T1000 (cell line): ENCODE results near the gene C3orf38.
"Not testable (repeated sequence)": the region's sequence is repeated elsewhere in the genome, so short reads cannot be mapped to it uniquely, and the experiment has no call there.

Source experiments
- DNase-seq: peaks from one replicate; lab custom pipeline; 2025; ENCODE audit warnings: mixed read lengths; lab: John Stamatoyannopoulos, UW

The C3orf38 gene

GRCh38 chr3:88152841-88153240 lies 3.1 kb downstream of the C3orf38 start:
- no peak for DNase-seq

GRCh38 chr3:88166419-88166971 lies 16.7 kb downstream of the C3orf38 start:
- no peak for DNase-seq

- no peak for DNase-seq
These were observed 17.4 kb downstream of the C3orf38 start for GRCh38 chr3:88167173-88167572.

DNA sequence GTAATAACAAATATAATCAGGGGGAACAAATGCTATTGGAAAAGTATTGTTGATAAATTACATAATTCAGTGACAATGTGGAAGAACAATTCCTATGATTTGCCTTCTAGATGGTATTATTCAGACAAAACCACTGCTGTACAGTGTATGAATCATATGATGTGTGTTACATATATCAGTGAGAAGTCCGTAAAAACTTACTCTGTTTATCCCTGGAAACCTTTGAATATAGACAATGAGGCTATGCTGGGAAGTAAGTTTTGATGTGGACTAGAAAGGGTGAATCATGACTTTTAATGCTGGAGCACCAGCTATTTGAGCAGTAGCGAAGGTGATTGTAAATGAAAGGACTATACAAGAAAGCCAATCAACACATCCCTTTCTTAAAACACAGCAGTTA lies 17.9 kb downstream of the C3orf38 start:
- no peak for DNase-seq

DNA sequence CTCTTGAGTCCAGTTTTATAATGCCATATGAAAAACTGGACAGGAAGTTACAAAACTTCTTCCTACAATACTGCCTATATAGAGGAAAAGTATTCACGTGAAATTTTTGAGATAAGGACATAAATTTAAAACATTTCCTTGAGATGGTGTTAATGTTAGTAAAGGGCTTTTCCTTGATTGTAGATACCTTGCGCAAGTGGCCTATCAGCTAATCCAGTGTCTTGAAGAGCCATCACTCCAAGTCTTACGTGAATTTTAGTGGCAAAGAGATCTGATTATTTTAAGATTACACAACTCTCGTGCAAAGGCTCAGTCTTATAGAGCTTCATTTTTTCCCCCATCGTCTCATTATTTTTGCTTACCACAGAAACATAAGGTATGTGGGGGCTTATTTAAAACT lies 18.4 kb downstream of the C3orf38 start:
- DNase-seq, result no peak

DNA sequence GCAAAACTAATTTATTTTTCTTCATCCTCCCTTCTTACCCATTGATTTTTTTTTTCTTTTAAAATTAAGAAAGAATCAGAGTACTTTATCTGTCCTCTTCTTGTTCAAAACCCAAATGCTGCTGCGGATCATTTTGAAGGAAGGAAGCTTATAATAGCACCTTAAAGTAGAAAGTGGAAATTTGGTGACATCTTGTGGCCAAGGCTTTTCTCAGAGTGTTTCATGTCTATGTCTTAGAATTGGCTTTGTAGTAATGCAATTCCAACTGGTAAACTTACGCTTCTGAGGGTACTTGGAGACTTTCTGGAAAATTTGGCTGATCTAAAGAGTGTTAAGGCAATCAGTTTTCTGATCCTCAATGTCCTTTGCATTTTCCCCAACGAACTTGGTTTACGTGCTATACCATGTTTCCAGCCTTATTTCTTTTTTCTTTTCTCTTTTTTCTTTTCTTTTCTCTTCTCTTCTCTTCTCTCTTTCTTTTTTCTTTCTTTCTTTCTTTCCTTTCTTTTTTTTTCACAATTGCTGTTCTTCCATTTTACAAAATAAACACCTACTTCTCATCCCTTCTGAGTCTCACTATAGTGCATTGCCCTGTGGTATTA lies 30.7 kb downstream of the C3orf38 start:
- DNase-seq, result no peak

DNA sequence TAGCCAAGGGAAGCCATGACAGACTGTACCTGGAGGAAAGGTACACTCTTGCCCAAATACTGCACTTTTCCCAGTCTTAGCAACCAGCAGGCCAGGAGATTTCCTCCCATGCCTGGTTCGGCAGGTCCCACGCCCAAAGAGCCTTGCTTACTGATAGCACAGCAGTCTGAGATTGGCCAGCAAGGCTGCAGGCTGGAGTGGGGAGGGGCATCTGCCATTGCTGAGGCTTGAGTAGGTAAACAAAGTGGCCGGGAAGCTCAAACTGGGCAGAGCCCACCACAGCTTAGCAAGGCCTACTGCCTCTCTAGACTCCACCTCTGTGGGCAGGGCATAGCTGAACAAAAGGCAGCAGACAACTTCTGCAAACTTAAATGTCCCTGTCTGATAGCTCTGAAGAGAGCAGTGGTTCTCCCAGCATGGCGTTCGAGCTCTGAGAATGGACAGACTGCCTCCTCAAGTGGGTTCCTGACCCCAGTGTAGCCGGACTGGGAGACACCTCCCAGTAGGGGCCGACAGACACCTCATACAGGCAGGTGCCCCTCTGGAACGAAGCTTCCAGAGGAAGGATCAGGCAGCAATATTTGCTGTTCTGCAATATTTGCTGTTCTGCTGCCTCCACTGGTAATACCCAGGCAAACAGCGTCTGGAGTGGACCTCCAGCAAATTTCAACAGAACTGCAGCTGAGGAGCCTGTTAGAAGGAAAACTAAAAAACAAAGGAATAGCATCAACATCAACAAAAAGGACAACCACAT lies 32.6 kb downstream of the C3orf38 start:
- not testable (repeated sequence) for DNase-seq

DNA sequence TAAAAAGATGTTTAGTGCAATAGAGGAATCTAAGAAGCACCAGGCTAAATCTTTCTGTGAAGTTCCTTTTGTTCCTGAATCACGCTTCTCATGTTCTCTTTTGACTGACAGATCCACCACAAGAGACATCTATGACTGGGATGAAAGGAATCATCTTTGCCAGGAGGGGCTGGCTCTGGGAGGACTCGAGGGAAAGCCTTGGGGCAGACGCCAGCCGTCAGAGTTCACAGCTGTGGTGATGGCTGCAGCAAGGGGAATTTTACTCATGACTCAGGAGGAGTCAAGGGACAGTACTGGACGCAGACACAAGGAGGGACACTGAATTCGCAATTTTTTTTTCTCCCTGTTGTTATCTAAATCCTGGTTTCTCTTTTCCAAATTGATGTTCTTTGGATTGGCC lies 38.7 kb downstream of the C3orf38 start:
- DNase-seq, result no peak

- DNase-seq, result no peak
These were observed 39.6 kb downstream of the C3orf38 start for GRCh38 chr3:88189361-88189810.

DNA sequence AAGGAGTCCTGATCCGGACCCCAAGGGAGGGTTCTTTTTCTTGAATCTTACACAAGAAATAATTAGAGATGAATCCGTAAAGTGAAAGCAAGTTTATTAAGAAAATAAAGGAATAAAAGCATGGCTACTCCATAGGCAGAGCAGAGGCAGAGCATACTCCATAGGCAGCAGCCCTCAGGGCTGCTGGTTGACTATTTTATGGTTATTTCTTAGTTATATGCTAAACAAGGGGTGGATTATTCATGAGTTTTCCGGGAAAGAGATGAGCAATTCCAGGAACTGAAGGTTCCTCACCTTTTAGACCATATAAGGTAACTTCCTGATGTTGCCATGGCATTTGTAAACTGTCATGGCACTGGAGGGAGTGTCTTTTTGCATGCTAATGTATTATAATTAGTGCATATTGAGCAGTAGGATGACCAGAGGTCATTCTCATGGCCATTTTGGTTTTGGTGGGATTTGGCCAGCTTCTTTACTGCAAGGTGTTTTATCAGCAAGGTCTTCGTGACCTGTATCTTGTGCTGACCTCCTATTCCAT lies 42.2 kb downstream of the C3orf38 start:
- DNase-seq, result no peak

DNA sequence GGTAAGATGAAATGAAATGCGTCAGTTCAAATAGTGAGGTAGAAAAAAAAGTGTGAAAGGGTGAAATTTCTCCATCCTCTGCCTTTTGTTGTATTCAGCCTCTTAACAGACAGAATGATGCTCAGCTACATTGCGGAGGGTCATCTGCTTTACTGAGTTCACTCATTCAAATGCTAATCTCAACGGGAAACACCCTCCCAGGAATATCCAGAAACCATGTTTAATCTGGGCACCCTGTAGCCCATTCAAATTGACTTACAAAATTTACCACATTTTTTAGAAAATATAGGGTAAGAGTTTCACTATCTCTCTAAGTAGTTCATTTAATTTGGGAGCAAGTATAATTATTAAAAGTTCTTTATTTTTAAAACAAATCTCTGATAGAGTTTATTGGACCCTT lies 42.9 kb downstream of the C3orf38 start:
- no peak for DNase-seq

GRCh38 chr3:88195951-88196434 lies 46.2 kb downstream of the C3orf38 start:
- no peak for DNase-seq

- DNase-seq, result no peak
These were observed 48.4 kb downstream of the C3orf38 start for GRCh38 chr3:88198121-88198520.

DNA sequence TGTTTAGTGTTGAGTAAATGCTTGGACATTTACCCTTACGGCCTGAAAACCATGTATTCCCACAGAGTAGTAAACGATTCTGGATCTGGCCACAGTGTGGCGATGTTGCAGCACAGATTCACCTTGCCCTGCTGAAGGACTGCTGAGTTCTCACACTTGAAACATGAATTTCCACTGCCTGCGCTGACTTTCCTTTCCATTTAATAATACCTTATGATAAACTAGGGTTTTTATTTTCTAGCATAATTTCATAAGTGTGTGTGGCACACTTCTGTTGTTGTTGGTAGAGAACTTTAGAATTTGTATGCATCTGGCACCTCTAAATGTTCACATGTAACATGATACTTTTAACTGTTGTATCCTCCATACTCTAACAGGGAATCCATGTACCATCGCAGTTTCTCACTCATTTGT lies 53.9 kb downstream of the C3orf38 start:
- peak; percentile 65 for DNase-seq
